ENCODE measurements around the gene TRPM8. TPM values are rescaled to one million over a fixed set of nuclear protein-coding genes. Genes with fewer than 3 reads are reported as not detected.
"Not testable (repeated sequence)": the region's sequence is repeated elsewhere in the genome, so short reads cannot be mapped to it uniquely, and the experiment has no call there.

Gene TRPM8
- total and polyA plus RNA-seq, 2 experiments from 2014 or later = 0.16 to 0.33 TPM

GRCh38 chr2:233965032-233965603 lies 47.9 kb downstream of the TRPM8 start:
- H4K20me1 ChIP-seq (ENCODE audit: insufficient read depth, poor library complexity, severe bottlenecking) = no peaks in the 10 kb centered on the region
- no peak overlapping the region for H3K4me2 ChIP-seq
- no peaks in the 10 kb centered on the region for H3K9me3 ChIP-seq (ENCODE audit: low read depth)
- no peaks in the 10 kb centered on the region for H3K9me2 ChIP-seq (replicated peaks; ENCODE audit: insufficient read depth)
- no peak for DNase-seq (ENCODE audit: low spot score)
- TF ChIP-seq EZH2phosphoT487 (IDR thresholded peaks at IDR 0.05; ENCODE audit: low read depth, severe bottlenecking, unreplicated experiment) = no peak
- TF ChIP-seq EZH2 (IDR thresholded peaks at IDR 0.05; ENCODE audit: borderline replicate concordance) = no peak
- TF ChIP-seq, protein P1, sequence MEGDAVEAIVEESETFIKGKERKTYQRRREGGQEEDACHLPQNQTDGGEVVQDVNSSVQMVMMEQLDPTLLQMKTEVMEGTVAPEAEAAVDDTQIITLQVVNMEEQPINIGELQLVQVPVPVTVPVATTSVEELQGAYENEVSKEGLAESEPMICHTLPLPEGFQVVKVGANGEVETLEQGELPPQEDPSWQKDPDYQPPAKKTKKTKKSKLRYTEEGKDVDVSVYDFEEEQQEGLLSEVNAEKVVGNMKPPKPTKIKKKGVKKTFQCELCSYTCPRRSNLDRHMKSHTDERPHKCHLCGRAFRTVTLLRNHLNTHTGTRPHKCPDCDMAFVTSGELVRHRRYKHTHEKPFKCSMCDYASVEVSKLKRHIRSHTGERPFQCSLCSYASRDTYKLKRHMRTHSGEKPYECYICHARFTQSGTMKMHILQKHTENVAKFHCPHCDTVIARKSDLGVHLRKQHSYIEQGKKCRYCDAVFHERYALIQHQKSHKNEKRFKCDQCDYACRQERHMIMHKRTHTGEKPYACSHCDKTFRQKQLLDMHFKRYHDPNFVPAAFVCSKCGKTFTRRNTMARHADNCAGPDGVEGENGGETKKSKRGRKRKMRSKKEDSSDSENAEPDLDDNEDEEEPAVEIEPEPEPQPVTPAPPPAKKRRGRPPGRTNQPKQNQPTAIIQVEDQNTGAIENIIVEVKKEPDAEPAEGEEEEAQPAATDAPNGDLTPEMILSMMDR (IDR thresholded peaks at IDR 0.05; ENCODE audit: poor library complexity) = no peak
- no peaks in the 10 kb centered on the region for H3K36me3 ChIP-seq (replicated peaks; ENCODE audit: insufficient read depth, low read depth)
- H3K27ac ChIP-seq = no peak overlapping the region
- H3K4me1 ChIP-seq (ENCODE audit: insufficient read depth) = no peaks in the 10 kb centered on the region
- H3K4me3 ChIP-seq = no peak overlapping the region
- H2AFZ ChIP-seq = no peak overlapping the region
- no peaks in the 10 kb centered on the region for H3K79me2 ChIP-seq
- WGBS (ENCODE audit: low lambda C conversion rate, missing lambda C conversion rate) = 77% methylated on average over 10 of the region's 10 CpGs
- H3K27me3 ChIP-seq = no peaks in the 10 kb centered on the region

DNA sequence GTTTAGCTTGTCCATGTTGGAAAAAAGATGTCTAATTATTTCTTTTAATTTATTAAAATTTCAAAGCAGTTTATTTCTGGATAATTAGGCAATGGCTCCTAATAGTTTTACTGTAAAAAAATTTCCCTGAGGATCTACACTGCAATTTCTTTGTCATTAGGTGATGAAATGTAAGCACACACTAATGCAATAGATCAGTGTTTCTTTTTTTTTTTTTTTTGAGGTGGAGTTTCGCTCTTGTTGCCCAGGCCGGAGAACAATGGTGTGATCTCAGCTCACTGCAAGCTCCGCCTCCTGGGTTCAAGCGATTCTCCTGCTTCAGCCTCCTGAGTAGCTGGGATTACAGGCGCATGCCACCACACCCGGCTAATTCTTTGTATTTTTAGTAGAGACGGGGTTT lies 48.5 kb downstream of the TRPM8 start:
- not testable (repeated sequence) for H4K20me1 ChIP-seq (ENCODE audit: insufficient read depth, poor library complexity, severe bottlenecking); H3K36me3 ChIP-seq (replicated peaks; ENCODE audit: insufficient read depth, low read depth); H2AFZ ChIP-seq; H3K27me3 ChIP-seq; H3K27ac ChIP-seq; H3K4me3 ChIP-seq; H3K4me1 ChIP-seq (ENCODE audit: insufficient read depth); DNase-seq (ENCODE audit: low spot score); H3K9me3 ChIP-seq (ENCODE audit: low read depth); H3K79me2 ChIP-seq; H3K9me2 ChIP-seq (replicated peaks; ENCODE audit: insufficient read depth); H3K4me2 ChIP-seq
- WGBS (ENCODE audit: low lambda C conversion rate, missing lambda C conversion rate) = 88% methylated on average over 7 of the region's 7 CpGs

DNA sequence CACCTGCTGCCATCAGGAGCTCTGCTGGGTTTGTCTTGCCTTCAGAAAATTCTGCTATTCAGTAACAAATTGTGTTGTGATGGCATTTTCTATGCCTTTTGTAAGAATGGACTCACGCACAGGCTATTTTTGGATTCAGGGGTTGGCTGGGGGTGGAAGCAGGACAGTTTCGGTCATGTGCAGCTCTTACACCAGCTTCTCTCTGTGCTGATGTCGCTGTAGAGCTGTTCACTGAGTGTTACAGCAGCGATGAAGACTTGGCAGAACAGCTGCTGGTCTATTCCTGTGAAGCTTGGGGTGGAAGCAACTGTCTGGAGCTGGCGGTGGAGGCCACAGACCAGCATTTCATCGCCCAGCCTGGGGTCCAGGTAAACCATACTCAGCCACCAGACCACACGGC lies 49.2 kb downstream of the TRPM8 start:
- H3K27me3 ChIP-seq = no peaks in the 10 kb centered on the region
- no peaks in the 10 kb centered on the region for H3K4me1 ChIP-seq (ENCODE audit: insufficient read depth)
- no peak overlapping the region for H2AFZ ChIP-seq
- H3K79me2 ChIP-seq = no peaks in the 10 kb centered on the region
- H3K9me2 ChIP-seq (replicated peaks; ENCODE audit: insufficient read depth) = no peaks in the 10 kb centered on the region
- no peak overlapping the region for H3K4me3 ChIP-seq
- H3K4me2 ChIP-seq = no peak overlapping the region
- H3K27ac ChIP-seq = no peak overlapping the region
- DNase-seq (ENCODE audit: low spot score) = no peak
- H3K9me3 ChIP-seq (ENCODE audit: low read depth) = no peaks in the 10 kb centered on the region
- no peaks in the 10 kb centered on the region for H3K36me3 ChIP-seq (replicated peaks; ENCODE audit: insufficient read depth, low read depth)
- 89% methylated on average over 7 of the region's 7 CpGs for WGBS (ENCODE audit: low lambda C conversion rate, missing lambda C conversion rate)
- TF ChIP-seq EZH2phosphoT487 (IDR thresholded peaks at IDR 0.05; ENCODE audit: low read depth, severe bottlenecking, unreplicated experiment) (no peak), EZH2 (IDR thresholded peaks at IDR 0.05; ENCODE audit: borderline replicate concordance) (no peak)
- TF ChIP-seq, protein P1 (IDR thresholded peaks at IDR 0.05; ENCODE audit: poor library complexity) = no peak
- no peaks in the 10 kb centered on the region for H4K20me1 ChIP-seq (ENCODE audit: insufficient read depth, poor library complexity, severe bottlenecking)

DNA sequence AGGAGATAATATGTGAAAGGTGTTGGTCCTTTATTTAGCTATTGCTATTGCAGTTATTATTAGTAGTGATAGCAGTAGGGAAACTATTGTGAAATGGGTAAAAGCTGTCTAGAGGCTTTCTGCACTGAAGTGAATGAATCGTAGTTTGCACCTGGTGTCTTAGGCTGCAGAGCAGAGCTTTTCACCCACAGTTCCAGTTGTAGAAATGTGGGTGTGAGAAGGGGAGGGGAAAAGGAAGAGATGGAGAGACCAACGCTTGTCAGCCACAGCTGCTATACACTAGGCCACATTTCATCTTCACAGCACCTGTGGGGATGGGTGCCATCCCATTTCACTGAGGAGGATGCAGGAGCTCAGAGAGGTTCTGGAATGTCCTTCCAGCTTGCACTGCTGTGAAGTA lies 50.0 kb downstream of the TRPM8 start:
- Histone ChIP-seq H3K4me2 (no peak overlapping the region), H2AFZ (no peak overlapping the region), H3K4me1 (ENCODE audit: insufficient read depth) (no peaks in the 10 kb centered on the region), H3K27me3 (no peaks in the 10 kb centered on the region), H4K20me1 (ENCODE audit: insufficient read depth, poor library complexity, severe bottlenecking) (no peaks in the 10 kb centered on the region), H3K9me3 (ENCODE audit: low read depth) (no peaks in the 10 kb centered on the region), H3K79me2 (no peaks in the 10 kb centered on the region), H3K4me3 (no peak overlapping the region), H3K36me3 (replicated peaks; ENCODE audit: insufficient read depth, low read depth) (no peaks in the 10 kb centered on the region), H3K27ac (no peak overlapping the region), H3K9me2 (replicated peaks; ENCODE audit: insufficient read depth) (no peaks in the 10 kb centered on the region)
- TF ChIP-seq, protein P1 (IDR thresholded peaks at IDR 0.05; ENCODE audit: poor library complexity) = no peak
- TF ChIP-seq EZH2 (IDR thresholded peaks at IDR 0.05; ENCODE audit: borderline replicate concordance) = no peak
- TF ChIP-seq EZH2phosphoT487 (IDR thresholded peaks at IDR 0.05; ENCODE audit: low read depth, severe bottlenecking, unreplicated experiment) = no peak
- WGBS (ENCODE audit: low lambda C conversion rate, missing lambda C conversion rate) = 98% methylated on average over 2 of the region's 2 CpGs
- DNase-seq (ENCODE audit: low spot score) = no peak
